Measurements from ENCODE around the gene PTPN12.
A peak's percentile ranks its signal among the peaks of the same experiment; 100 is the strongest.
"Not testable (repeated sequence)": the region's sequence is repeated elsewhere in the genome, so short reads cannot be mapped to it uniquely, and the experiment has no call there.

The PTPN12 gene

GRCh38 chr7:77521537-77521936 lies 15.6 kb upstream of the PTPN12 start:
- not testable (repeated sequence) for H3K9ac ChIP-seq (ENCODE audit: low read depth in 1 of 2, low read length in 2 of 2); H3K4me3 ChIP-seq (ENCODE audit: low read length in 2 of 2); H3K36me3 ChIP-seq (ENCODE audit: control insufficient read depth in 2 of 2, insufficient read depth in 2 of 2, low read length in 2 of 2); H3K27me3 ChIP-seq (ENCODE audit: control insufficient read depth in 2 of 2, insufficient read depth in 2 of 2, low read length in 2 of 2); H3K9me3 ChIP-seq (ENCODE audit: control insufficient read depth in 2 of 2, low read length in 2 of 2); H3K4me1 ChIP-seq (ENCODE audit: control insufficient read depth in 2 of 2, insufficient read depth in 2 of 2, low read length in 2 of 2); H3K27ac ChIP-seq (ENCODE audit: low read depth in 2 of 2, low read length in 2 of 2)

GRCh38 chr7:77524731-77525130 lies 12.4 kb upstream of the PTPN12 start:
- H3K4me1 ChIP-seq (ENCODE audit: control insufficient read depth in 2 of 2, insufficient read depth in 2 of 2, low read length in 2 of 2), result no peaks in the 10 kb centered on the region

GRCh38 chr7:77525231-77525630 lies 11.9 kb upstream of the PTPN12 start:
- Histone ChIP-seq H3K4me1 (ENCODE audit: control insufficient read depth in 2 of 2, insufficient read depth in 2 of 2, low read length in 2 of 2) (no peaks in the 10 kb centered on the region), H3K4me3 (ENCODE audit: low read length in 2 of 2) (no peak overlapping the region), H3K36me3 (ENCODE audit: control insufficient read depth in 2 of 2, insufficient read depth in 2 of 2, low read length in 2 of 2) (no peaks in the 10 kb centered on the region), H3K27me3 (ENCODE audit: control insufficient read depth in 2 of 2, insufficient read depth in 2 of 2, low read length in 2 of 2) (no peaks in the 10 kb centered on the region), H3K9me3 (ENCODE audit: control insufficient read depth in 2 of 2, low read length in 2 of 2) (no peaks in the 10 kb centered on the region), H3K27ac (ENCODE audit: low read depth in 2 of 2, low read length in 2 of 2) (no peak overlapping the region), H3K9ac (ENCODE audit: low read depth in 1 of 2, low read length in 2 of 2) (no peak overlapping the region)

More at GRCh38 chr7:77524731-77525130, 12.4 kb upstream of the PTPN12 start:
- no peaks in the 10 kb centered on the region for H3K9me3 ChIP-seq (ENCODE audit: control insufficient read depth in 2 of 2, low read length in 2 of 2)
- no peak overlapping the region for H3K9ac ChIP-seq (ENCODE audit: low read depth in 1 of 2, low read length in 2 of 2)
- H3K27ac ChIP-seq (ENCODE audit: low read depth in 2 of 2, low read length in 2 of 2), result no peak overlapping the region
- H3K4me3 ChIP-seq (ENCODE audit: low read length in 2 of 2), result no peak overlapping the region
- no peaks in the 10 kb centered on the region for H3K27me3 ChIP-seq (ENCODE audit: control insufficient read depth in 2 of 2, insufficient read depth in 2 of 2, low read length in 2 of 2)
- H3K36me3 ChIP-seq (ENCODE audit: control insufficient read depth in 2 of 2, insufficient read depth in 2 of 2, low read length in 2 of 2), result no peaks in the 10 kb centered on the region

- Histone ChIP-seq H3K27ac (ENCODE audit: low read depth in 2 of 2, low read length in 2 of 2) (no peak overlapping the region), H3K27me3 (ENCODE audit: control insufficient read depth in 2 of 2, insufficient read depth in 2 of 2, low read length in 2 of 2) (no peaks in the 10 kb centered on the region), H3K9ac (ENCODE audit: low read depth in 1 of 2, low read length in 2 of 2) (no peak overlapping the region), H3K9me3 (ENCODE audit: control insufficient read depth in 2 of 2, low read length in 2 of 2) (no peaks in the 10 kb centered on the region), H3K36me3 (ENCODE audit: control insufficient read depth in 2 of 2, insufficient read depth in 2 of 2, low read length in 2 of 2) (no peaks in the 10 kb centered on the region), H3K4me3 (ENCODE audit: low read length in 2 of 2) (no peak overlapping the region), H3K4me1 (ENCODE audit: control insufficient read depth in 2 of 2, insufficient read depth in 2 of 2, low read length in 2 of 2) (no peaks in the 10 kb centered on the region)
Observed at GRCh38 chr7:77528368-77528767, 8.7 kb upstream of the PTPN12 start.

- H3K4me1 ChIP-seq (ENCODE audit: control insufficient read depth in 2 of 2, insufficient read depth in 2 of 2, low read length in 2 of 2), result no peaks in the 10 kb centered on the region
- H3K27me3 ChIP-seq (ENCODE audit: control insufficient read depth in 2 of 2, insufficient read depth in 2 of 2, low read length in 2 of 2), result no peaks in the 10 kb centered on the region
- no peaks in the 10 kb centered on the region for H3K9me3 ChIP-seq (ENCODE audit: control insufficient read depth in 2 of 2, low read length in 2 of 2)
- no peak overlapping the region for H3K9ac ChIP-seq (ENCODE audit: low read depth in 1 of 2, low read length in 2 of 2)
- no peak overlapping the region for H3K4me3 ChIP-seq (ENCODE audit: low read length in 2 of 2)
- no peak overlapping the region for H3K27ac ChIP-seq (ENCODE audit: low read depth in 2 of 2, low read length in 2 of 2)
- no peaks in the 10 kb centered on the region for H3K36me3 ChIP-seq (ENCODE audit: control insufficient read depth in 2 of 2, insufficient read depth in 2 of 2, low read length in 2 of 2)
Observed at GRCh38 chr7:77529279-77529678, 7.8 kb upstream of the PTPN12 start.

- H3K36me3 ChIP-seq (ENCODE audit: control insufficient read depth in 2 of 2, insufficient read depth in 2 of 2, low read length in 2 of 2), result no peaks in the 10 kb centered on the region
- no peak overlapping the region for H3K9ac ChIP-seq (ENCODE audit: low read depth in 1 of 2, low read length in 2 of 2)
- H3K27me3 ChIP-seq (ENCODE audit: control insufficient read depth in 2 of 2, insufficient read depth in 2 of 2, low read length in 2 of 2), result no peaks in the 10 kb centered on the region
- H3K27ac ChIP-seq (ENCODE audit: low read depth in 2 of 2, low read length in 2 of 2), result peak overlapping the region in 1 of 2 donors; percentile 23
- H3K4me3 ChIP-seq (ENCODE audit: low read length in 2 of 2), result no peak overlapping the region
- H3K4me1 ChIP-seq (ENCODE audit: control insufficient read depth in 2 of 2, insufficient read depth in 2 of 2, low read length in 2 of 2), result no peaks in the 10 kb centered on the region
- no peaks in the 10 kb centered on the region for H3K9me3 ChIP-seq (ENCODE audit: control insufficient read depth in 2 of 2, low read length in 2 of 2)
Observed at GRCh38 chr7:77531038-77531437, 6.1 kb upstream of the PTPN12 start.

GRCh38 chr7:77532247-77532646 lies 4.8 kb upstream of the PTPN12 start:
- H3K36me3 ChIP-seq (ENCODE audit: control insufficient read depth in 2 of 2, insufficient read depth in 2 of 2, low read length in 2 of 2), result no peaks in the 10 kb centered on the region
- no peak overlapping the region for H3K27ac ChIP-seq (ENCODE audit: low read depth in 2 of 2, low read length in 2 of 2)
- H3K9ac ChIP-seq (ENCODE audit: low read depth in 1 of 2, low read length in 2 of 2), result no peak overlapping the region
- H3K27me3 ChIP-seq (ENCODE audit: control insufficient read depth in 2 of 2, insufficient read depth in 2 of 2, low read length in 2 of 2), result no peaks in the 10 kb centered on the region
- H3K4me1 ChIP-seq (ENCODE audit: control insufficient read depth in 2 of 2, insufficient read depth in 2 of 2, low read length in 2 of 2), result peaks cover 0 to 2% of the 10 kb centered on the region in 2 donors
- H3K9me3 ChIP-seq (ENCODE audit: control insufficient read depth in 2 of 2, low read length in 2 of 2), result no peaks in the 10 kb centered on the region
- H3K4me3 ChIP-seq (ENCODE audit: low read length in 2 of 2), result no peak overlapping the region

GRCh38 chr7:77532732-77533131 lies 4.4 kb upstream of the PTPN12 start:
- not testable (repeated sequence) for H3K9ac ChIP-seq (ENCODE audit: low read depth in 1 of 2, low read length in 2 of 2); H3K9me3 ChIP-seq (ENCODE audit: control insufficient read depth in 2 of 2, low read length in 2 of 2); H3K36me3 ChIP-seq (ENCODE audit: control insufficient read depth in 2 of 2, insufficient read depth in 2 of 2, low read length in 2 of 2); H3K27me3 ChIP-seq (ENCODE audit: control insufficient read depth in 2 of 2, insufficient read depth in 2 of 2, low read length in 2 of 2); H3K27ac ChIP-seq (ENCODE audit: low read depth in 2 of 2, low read length in 2 of 2); H3K4me3 ChIP-seq (ENCODE audit: low read length in 2 of 2); H3K4me1 ChIP-seq (ENCODE audit: control insufficient read depth in 2 of 2, insufficient read depth in 2 of 2, low read length in 2 of 2)

GRCh38 chr7:77534046-77534445 lies 3.0 kb upstream of the PTPN12 start:
- H3K36me3 ChIP-seq (ENCODE audit: control insufficient read depth in 2 of 2, insufficient read depth in 2 of 2, low read length in 2 of 2); H3K27ac ChIP-seq (ENCODE audit: low read depth in 2 of 2, low read length in 2 of 2); H3K4me3 ChIP-seq (ENCODE audit: low read length in 2 of 2); H3K9ac ChIP-seq (ENCODE audit: low read depth in 1 of 2, low read length in 2 of 2); H3K27me3 ChIP-seq (ENCODE audit: control insufficient read depth in 2 of 2, insufficient read depth in 2 of 2, low read length in 2 of 2); H3K9me3 ChIP-seq (ENCODE audit: control insufficient read depth in 2 of 2, low read length in 2 of 2); H3K4me1 ChIP-seq (ENCODE audit: control insufficient read depth in 2 of 2, insufficient read depth in 2 of 2, low read length in 2 of 2): not testable (repeated sequence)

- H3K9ac ChIP-seq (ENCODE audit: low read depth in 1 of 2, low read length in 2 of 2), result peak overlapping the region; percentile 83 to 91
- peaks cover 0 to 10% of the 10 kb centered on the region in 2 donors for H3K4me1 ChIP-seq (ENCODE audit: control insufficient read depth in 2 of 2, insufficient read depth in 2 of 2, low read length in 2 of 2)
- peak overlapping the region; percentile 97 to 99 for H3K27ac ChIP-seq (ENCODE audit: low read depth in 2 of 2, low read length in 2 of 2)
- no peaks in the 10 kb centered on the region for H3K9me3 ChIP-seq (ENCODE audit: control insufficient read depth in 2 of 2, low read length in 2 of 2)
- H3K4me3 ChIP-seq (ENCODE audit: low read length in 2 of 2), result peak overlapping the region; percentile 88 to 94
- no peaks in the 10 kb centered on the region for H3K27me3 ChIP-seq (ENCODE audit: control insufficient read depth in 2 of 2, insufficient read depth in 2 of 2, low read length in 2 of 2)
- no peaks in the 10 kb centered on the region for H3K36me3 ChIP-seq (ENCODE audit: control insufficient read depth in 2 of 2, insufficient read depth in 2 of 2, low read length in 2 of 2)
Observed at GRCh38 chr7:77536017-77536412, 1.1 kb upstream of the PTPN12 start.
